Dermis blood vessel endothelial cell (primary cell): ENCODE measurements around the gene ZZZ3. TPM values are rescaled to one million over a fixed set of nuclear protein-coding genes. Genes with fewer than 3 reads are reported as not detected.
"Not testable (repeated sequence)": the region's sequence is repeated elsewhere in the genome, so short reads cannot be mapped to it uniquely, and the experiment has no call there.

Experiments used
- DNase-seq: peaks from one replicate; pipeline ENCODE4 v3.0.0; 2010
- total RNA-seq: library from RNA; depleted of rRNA; stranded (reverse); fragments of >200 nt; gene quantifications from 2 replicates; pipeline ENCODE4 v1.2.3, GENCODE V29; 2014

ZZZ3 gene
- 98.9 and 101 TPM in 2 replicates for total RNA-seq

- peak; percentile 96 for DNase-seq
Measured at GRCh38 chr1:77682460-77683159, at the start of gene ZZZ3. ZZZ3 (minus strand) TSS chr1:77682658; CDS start chr1:77633354, 49,304 bp downstream.

GRCh38 chr1:77732090-77732489, 49.6 kb upstream of the ZZZ3 start:
- no peak for DNase-seq

GRCh38 chr1:77725706-77726105, 43.2 kb upstream of the ZZZ3 start:
- DNase-seq, result no peak

- no peak for DNase-seq
Measured at GRCh38 chr1:77718181-77718580, 35.7 kb upstream of the ZZZ3 start.

- no peak for DNase-seq
Measured at GRCh38 chr1:77716065-77716464, 33.6 kb upstream of the ZZZ3 start.

- no peak for DNase-seq
Measured at GRCh38 chr1:77709727-77710126, 27.3 kb upstream of the ZZZ3 start.

- DNase-seq, result no peak
Measured at GRCh38 chr1:77706321-77706720, 23.9 kb upstream of the ZZZ3 start.

GRCh38 chr1:77704736-77705135, 22.3 kb upstream of the ZZZ3 start:
- peak; percentile 25 for DNase-seq

GRCh38 chr1:77699673-77700072, 17.2 kb upstream of the ZZZ3 start:
- DNase-seq, result not testable (repeated sequence)

GRCh38 chr1:77697441-77697840, 15.0 kb upstream of the ZZZ3 start:
- DNase-seq, result no peak

GRCh38 chr1:77688939-77689338, 6.5 kb upstream of the ZZZ3 start:
- DNase-seq, result no peak

GRCh38 chr1:77687519-77687906, 5.1 kb upstream of the ZZZ3 start:
- peak; percentile 55 for DNase-seq

- no peak for DNase-seq
Measured at GRCh38 chr1:77686796-77687518, 4.5 kb upstream of the ZZZ3 start.

GRCh38 chr1:77683160-77684148, 996 bp upstream of the ZZZ3 start:
- peak; percentile 94 for DNase-seq

GRCh38 chr1:77680173-77680572, 2.3 kb downstream of the ZZZ3 start:
- no peak for DNase-seq

- no peak for DNase-seq
Measured at GRCh38 chr1:77678660-77679610, 3.5 kb downstream of the ZZZ3 start.

- DNase-seq, result not testable (repeated sequence)
Measured at GRCh38 chr1:77674807-77675206, 7.7 kb downstream of the ZZZ3 start.

- no peak for DNase-seq
Measured at GRCh38 chr1:77673716-77674355, 8.6 kb downstream of the ZZZ3 start.

- no peak for DNase-seq
Measured at GRCh38 chr1:77673030-77673429, 9.4 kb downstream of the ZZZ3 start.

- DNase-seq, result no peak
Measured at GRCh38 chr1:77672374-77672773, 10.1 kb downstream of the ZZZ3 start.

GRCh38 chr1:77671836-77672235, 10.6 kb downstream of the ZZZ3 start:
- peak; percentile 51 for DNase-seq
